ENCODE results near the gene ERMAP.

DNA sequence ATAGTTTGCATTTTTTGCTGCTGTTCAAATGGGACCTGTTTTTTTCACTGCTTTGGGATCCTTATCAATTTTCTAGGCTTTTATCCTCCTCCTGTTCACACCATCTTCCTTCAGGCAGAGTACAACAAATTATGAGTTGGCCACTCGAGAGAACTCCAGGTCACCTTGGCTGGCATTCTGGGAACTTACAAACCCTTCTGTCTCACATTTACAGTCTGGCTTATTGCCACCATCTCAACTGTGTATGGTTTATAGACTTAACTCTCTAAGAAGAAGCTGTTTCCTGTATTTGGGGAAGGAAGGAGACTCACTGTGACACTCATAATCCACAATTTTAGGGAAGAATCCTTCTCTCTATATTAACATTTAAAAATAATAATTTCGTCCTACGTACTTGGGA, 24.1 kb downstream of the ERMAP start:
- TF ChIP-seq, protein P1, sequence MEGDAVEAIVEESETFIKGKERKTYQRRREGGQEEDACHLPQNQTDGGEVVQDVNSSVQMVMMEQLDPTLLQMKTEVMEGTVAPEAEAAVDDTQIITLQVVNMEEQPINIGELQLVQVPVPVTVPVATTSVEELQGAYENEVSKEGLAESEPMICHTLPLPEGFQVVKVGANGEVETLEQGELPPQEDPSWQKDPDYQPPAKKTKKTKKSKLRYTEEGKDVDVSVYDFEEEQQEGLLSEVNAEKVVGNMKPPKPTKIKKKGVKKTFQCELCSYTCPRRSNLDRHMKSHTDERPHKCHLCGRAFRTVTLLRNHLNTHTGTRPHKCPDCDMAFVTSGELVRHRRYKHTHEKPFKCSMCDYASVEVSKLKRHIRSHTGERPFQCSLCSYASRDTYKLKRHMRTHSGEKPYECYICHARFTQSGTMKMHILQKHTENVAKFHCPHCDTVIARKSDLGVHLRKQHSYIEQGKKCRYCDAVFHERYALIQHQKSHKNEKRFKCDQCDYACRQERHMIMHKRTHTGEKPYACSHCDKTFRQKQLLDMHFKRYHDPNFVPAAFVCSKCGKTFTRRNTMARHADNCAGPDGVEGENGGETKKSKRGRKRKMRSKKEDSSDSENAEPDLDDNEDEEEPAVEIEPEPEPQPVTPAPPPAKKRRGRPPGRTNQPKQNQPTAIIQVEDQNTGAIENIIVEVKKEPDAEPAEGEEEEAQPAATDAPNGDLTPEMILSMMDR (IDR thresholded peaks at IDR 0.05; ENCODE audit: control extremely low read depth in 1 of 3, insufficient read depth in 1 of 3, low read depth in 1 of 3, low read length in 3 of 3), result no peak
- TF ChIP-seq KDM4A (IDR thresholded peaks at IDR 0.05; ENCODE audit: low read depth, low read length, severe bottlenecking) (no peak), CHD2 (IDR thresholded peaks at IDR 0.05; ENCODE audit: low read length) (no peak), POLR2AphosphoS5 (IDR thresholded peaks at IDR 0.05; ENCODE audit: low read depth, low read length) (no peak), FOSL1 (IDR thresholded peaks at IDR 0.05; ENCODE audit: insufficient read depth, low read depth, low read length) (no peak), CREB1 (IDR thresholded peaks at IDR 0.05) (no peak)

Data from H1 (cell line).